ENCODE results near the gene FAM222B. TPM values are rescaled to one million over a fixed set of nuclear protein-coding genes. Genes with fewer than 3 reads are reported as not detected.

The FAM222B gene
- 2.4 and 2.8 TPM in 2 replicates for total RNA-seq

GRCh38 chr17:28842282-28843012 lies at the start of gene FAM222B:
TSS of gene FAM222B (minus strand) at chr17:28842790. CDS start at chr17:28766667, 76,123 bp downstream.

GRCh38 chr17:28854457-28855335 lies 12.1 kb upstream of the FAM222B start, which contains the start of gene ERAL1:
TSS of gene ERAL1 (plus strand) at chr17:28855016. CDS start at chr17:28855035, 19 bp downstream.

GRCh38 chr17:28743243-28744103 lies 99.1 kb downstream of the FAM222B start, which contains the start of gene TRAF4:
TSS of gene TRAF4 (plus strand) at chr17:28744011. CDS start at chr17:28744113, 102 bp downstream.

DNA sequence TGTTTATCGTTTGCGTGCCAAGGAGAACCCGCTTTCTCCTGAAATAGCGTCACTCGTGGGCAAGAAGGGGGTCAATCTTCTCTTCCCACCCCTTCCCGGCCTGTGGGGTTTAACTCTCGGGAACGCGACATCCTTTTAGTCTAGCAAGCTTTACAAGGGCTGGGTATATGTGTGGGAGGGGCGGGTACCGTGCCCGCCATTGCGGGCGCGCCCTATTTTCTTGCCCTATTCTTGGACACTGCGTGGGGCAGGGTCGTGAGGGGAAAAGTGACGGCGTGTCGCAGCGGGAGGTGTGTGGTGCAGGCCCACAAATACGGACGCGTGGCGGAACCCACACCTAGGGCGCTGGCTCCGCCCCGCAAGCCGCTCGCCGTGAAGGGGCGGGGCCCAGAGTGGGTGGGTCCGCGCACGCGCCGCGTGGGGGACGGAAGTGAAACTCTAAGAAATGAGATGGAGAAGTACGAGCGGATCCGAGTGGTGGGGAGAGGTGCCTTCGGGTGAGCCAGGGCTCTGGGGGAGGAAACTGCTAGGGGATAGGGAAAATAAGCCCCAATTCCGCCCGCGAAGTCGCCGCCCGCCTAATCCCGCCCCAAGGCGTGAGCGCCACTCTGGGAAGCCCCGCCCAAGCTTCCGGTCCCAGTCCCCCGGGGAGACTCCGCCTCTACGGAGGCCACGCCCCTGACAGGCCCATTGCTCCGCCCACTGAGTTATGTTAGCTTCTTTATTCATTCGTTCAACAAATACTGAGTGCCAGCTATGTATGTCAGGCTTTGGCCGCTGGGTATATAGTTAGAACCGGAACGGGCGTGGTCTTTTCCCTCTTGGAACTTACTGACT lies 114.0 kb downstream of the FAM222B start, which contains the start of gene NEK8:
NEK8 (plus strand) TSS at position 425 of the 837 bp plus-strand sequence; CDS start at position 451, 26 bp downstream.

GRCh38 chr17:28726226-28726626 lies 116.4 kb downstream of the FAM222B start, which contains the start of gene TLCD1:
TSS of gene TLCD1 (minus strand) at chr17:28726233. CDS start at chr17:28726097, 136 bp downstream.

GRCh38 chr17:28717578-28718332 lies 124.8 kb downstream of the FAM222B start, which contains the start of gene RAB34:
TSS of gene RAB34 (minus strand) at chr17:28717868. CDS start at chr17:28717266, 602 bp downstream.

DNA sequence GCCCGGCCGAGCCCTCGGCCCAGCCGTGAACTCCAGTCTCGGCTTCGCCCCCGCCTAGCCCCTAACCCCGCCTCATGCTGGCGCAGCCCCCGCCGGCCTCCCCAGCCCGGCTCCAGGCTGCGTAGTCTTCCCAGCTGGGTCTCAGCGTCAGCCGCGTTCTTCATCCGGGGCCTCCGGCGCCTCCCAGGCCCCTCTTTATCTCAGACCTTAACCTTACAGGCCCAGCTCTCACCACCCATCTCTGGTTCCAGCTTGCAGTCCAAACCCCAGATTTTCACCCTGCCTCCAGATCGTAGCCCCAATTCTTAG lies 130.9 kb downstream of the FAM222B start, which contains the start of gene PROCA1:
PROCA1 (minus strand) TSS at position 166 of the 309 bp plus-strand sequence. CDS start 228 bp downstream, outside the sequence.

Other genes with a start within 250 kb of the FAM222B start
- 21.9 and 40.0 TPM in 2 replicates for gene SPAG5, start 243.8 kb downstream of the FAM222B start, total RNA-seq
- gene RSKR, start 228.6 kb downstream of the FAM222B start, total RNA-seq = 5.3 and 6.5 TPM in 2 replicates
- gene BLTP2, start 197.6 kb downstream of the FAM222B start, total RNA-seq = 182 and 257 TPM in 2 replicates
- 69.3 and 88.0 TPM in 2 replicates for gene SDF2, start 180.9 kb downstream of the FAM222B start, total RNA-seq
- 55.5 and 59.6 TPM in 2 replicates for gene SUPT6H, start 180.6 kb downstream of the FAM222B start, total RNA-seq
- gene PROCA1, start 130.9 kb downstream of the FAM222B start, total RNA-seq = 1.1 and 2.0 TPM in 2 replicates
- gene RAB34, start 124.9 kb downstream of the FAM222B start, total RNA-seq = 185 and 201 TPM in 2 replicates
- 906 and 915 TPM in 2 replicates for gene RPL23A, start 122.8 kb downstream of the FAM222B start, total RNA-seq
- gene TLCD1, start 116.6 kb downstream of the FAM222B start, total RNA-seq = 3.7 and 5.7 TPM in 2 replicates
- 4.4 and 4.7 TPM in 2 replicates for gene NEK8, start 114.0 kb downstream of the FAM222B start, total RNA-seq
- gene TRAF4, start 98.8 kb downstream of the FAM222B start, total RNA-seq = 18.1 and 23.9 TPM in 2 replicates
- gene ERAL1, start 12.2 kb upstream of the FAM222B start, total RNA-seq = 13.6 and 15.2 TPM in 2 replicates
- gene FLOT2, start 54.9 kb upstream of the FAM222B start, total RNA-seq = 39.9 and 43.3 TPM in 2 replicates
- 1.2 and 2.4 TPM in 2 replicates for gene DHRS13, start 60.3 kb upstream of the FAM222B start, total RNA-seq
- gene PHF12, start 108.7 kb upstream of the FAM222B start, total RNA-seq = 10.3 and 10.4 TPM in 2 replicates
- gene SEZ6, start 163.2 kb upstream of the FAM222B start, total RNA-seq = not detected in 2 replicates
- 2.7 and 2.8 TPM in 2 replicates for gene PIPOX, start 200.4 kb upstream of the FAM222B start, total RNA-seq